Midbrain (tissue), 1 donor: ENCODE results near the gene ELFN2.

Experiments
- DNase-seq: peaks from one replicate; lab custom pipeline; 2025; lab: John Stamatoyannopoulos, UW

Gene ELFN2

DNA sequence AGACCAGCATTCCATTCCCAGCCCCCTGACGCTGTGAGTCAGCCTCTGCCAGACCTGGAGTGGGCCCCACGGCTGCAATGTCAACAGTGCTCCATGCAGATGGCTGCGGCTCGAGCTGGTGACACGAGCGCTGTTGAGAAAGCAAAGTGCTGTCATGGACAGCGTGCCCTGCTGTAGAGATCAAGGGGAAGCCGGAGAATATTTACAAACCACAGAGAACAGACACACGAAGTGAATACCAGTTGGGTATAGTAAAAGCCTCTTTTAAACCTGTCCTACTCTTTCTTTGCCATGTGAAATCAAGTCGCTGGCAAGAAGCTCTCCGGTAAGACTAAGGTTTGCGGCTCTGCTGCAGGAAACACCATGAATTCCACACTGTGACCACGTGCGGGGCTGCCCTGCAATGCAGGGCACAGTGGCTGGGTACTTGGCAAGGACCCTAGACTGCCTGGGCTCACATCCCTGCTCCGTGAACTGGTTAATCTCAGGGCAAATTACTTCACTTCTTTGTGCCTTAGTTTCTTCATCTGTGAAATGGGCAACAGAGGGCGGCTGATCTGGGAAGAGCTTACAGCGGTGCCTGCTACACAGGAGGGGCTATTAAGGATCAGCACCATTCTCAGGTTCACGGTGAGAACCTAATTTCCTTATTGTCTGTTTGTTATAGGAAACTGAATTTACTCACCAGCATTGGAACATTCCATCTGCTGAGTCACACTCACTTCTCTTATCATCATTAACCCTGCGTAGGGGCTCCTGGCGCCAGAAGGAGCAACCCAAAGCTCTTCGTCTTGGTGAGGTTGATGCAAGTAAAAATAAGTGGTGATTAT is 27.8 kb upstream of the ELFN2 start:
- DNase-seq, result no peak

DNA sequence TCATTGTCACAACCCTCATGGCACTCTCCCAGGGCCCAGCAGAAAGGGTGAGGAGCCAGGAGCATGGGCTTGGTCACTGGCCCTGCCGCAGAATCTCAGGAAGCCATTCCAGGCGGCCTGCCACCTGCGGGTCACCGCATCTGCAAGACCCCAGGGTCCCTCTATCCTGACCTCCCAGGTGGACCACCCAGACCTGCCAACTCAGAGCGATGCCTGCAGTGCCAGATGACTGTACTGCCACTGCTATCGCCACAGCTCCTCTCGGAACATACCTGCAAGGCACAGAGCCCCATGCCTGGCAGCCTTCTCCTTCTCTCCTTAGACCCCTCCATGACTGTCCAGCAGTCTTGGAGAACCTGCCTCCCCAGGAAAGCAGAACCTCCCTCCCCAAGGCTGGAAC is 26.4 kb upstream of the ELFN2 start:
- DNase-seq, result no peak

DNA sequence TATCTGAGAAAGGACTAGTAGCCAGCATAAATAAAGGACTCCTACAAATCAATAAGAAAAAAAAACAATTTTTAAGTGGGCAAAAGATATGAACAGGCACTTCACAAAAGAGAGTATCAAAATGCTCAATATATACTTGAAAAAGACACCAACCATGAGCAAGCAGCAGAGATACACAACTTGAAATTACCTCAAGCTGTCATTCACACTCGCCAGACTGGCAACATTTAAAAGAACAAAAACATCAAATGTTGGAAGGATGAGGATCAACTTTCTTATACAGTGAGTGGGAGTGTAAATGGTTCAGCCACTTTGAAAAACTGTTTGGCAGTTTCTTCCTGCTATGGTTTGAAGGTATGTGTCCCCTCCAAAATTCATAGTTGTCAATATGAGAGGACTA is 23.9 kb upstream of the ELFN2 start:
- no peak for DNase-seq

DNA sequence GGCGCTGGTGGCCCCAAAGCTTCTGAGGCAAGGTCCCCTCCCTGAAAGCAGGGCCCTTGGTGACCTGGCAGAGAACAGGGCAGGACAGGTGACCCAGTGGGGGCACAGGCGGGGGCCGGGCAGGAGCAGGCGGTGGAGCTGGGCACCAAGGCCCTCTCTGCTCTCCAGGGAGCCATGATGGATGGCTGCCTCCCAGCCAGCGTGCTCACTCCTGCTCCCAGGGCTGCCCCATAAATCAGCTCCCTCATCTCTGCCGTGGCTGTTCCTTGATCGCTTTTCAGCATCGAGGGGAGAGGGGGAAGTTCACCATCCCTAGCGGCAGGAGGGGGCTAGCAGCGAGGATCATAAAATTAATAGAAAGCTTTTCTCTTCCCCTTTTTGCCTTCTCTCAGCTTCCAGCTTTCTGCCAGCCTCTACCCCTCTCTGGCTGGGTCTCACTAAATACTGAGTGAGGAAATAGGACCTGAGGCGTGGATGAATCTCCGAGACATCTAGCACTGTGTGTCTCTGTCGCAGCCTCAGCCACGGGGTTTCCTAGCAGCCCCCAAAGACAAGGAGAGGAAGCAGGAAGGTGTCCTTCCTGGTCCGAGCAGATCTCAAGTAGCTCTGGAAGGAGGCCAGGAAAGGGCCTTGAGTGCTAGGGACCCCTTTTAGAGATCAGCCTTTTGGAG is 22.2 kb upstream of the ELFN2 start:
- DNase-seq, result no peak

DNA sequence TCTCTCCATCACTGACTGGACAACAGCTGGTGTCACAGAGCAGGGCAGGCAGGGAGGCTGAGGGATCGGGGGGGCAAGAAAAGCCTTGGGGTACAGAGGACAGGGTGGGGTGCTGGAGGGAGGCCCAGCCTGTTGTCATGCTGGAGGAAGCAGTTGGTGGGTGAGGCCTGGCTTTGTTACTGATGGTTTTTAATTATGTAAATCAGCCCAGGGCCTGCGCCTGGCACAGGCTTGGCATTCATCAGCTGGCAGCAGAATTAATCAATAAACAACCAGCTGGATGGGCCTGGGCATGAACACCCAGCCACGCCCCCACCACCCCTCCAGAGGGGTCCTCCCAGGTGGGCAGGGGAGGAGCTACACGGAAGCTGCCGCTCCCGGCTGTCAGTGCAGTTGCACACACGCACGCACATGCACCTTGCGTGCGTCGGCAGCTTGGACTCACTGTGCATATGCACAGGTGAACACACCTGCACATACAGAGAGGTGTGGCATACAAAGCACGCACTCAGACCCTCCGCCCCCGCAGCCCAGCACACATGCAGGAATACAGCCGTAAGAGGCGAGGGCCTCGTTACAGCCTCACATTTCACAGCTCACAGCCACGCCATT is 21.3 kb upstream of the ELFN2 start:
- DNase-seq, result no peak

DNA sequence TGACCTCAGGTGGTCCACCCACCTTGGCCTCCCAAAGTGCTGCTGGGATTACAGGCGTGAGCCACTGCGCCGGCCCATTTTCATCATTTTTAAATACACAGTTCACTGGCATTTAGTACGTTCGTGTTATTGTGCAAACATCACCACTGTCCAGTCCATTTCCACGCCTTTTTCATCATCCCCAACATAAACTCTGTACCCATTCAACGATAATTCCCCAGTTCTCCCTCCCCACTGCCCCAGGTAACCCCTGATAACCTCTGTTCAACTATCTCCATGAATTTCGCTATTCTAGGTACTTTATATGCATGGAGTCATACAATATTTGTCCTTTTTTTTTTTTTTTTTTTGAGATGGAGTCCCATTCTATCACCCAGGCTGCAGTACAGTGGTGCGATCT is 18.2 kb upstream of the ELFN2 start:
- DNase-seq, result no peak

DNA sequence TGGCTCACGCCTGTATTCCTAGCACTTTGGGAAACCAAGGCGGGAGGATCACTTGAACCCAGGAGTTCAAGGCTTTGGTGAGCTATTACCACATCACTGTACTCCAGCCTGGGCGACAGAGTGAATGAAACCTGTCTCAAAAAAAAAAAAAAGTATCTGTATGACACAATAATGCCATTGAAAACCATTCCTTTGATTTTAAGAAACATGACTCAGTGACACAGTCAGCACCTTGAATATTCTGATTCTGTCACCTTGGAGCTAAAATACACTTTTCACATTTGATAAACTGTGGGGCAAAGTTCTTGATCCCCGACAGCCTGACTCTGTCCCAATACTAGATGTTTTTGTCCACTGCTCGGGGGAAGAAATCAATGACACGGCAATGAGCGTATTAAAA is 16.7 kb upstream of the ELFN2 start:
- no peak for DNase-seq

DNA sequence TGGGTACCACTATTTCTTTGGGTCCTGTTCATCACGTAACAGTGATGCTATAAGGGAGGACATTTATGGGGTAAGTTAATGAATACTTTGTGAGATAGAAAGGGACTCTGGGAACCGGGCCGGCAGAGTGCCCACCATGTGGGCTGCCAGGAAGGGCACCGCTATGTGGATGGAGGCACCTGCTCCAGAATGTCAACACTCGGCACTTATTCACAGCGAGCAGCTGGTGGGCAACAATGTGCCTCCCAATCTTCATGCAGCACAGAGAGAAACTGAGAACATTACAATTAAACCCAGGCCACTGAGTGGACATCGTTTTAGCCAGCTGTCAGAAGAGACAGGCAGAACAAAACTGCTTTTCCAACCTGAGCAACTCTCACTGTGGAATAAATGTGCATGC is 15.8 kb upstream of the ELFN2 start:
- DNase-seq, result no peak

DNA sequence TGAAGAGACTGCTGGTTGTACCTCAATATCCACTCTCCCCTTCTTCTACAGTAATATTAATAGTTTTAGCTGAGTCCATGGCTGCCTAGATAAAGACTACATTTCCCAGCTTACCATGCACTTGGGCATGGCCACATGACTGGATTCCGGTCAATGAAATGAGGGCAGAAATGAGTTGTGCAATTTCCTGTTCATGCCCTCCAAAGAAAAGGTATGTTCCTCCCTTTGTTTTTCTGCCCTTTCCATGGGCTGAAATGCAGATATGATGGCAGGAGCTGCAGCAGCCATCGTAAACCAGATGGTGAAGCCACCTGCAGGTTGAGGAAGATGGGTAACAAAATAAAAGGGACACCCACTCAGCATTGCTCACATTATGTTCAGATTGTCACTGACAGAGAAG is 15.3 kb upstream of the ELFN2 start:
- no peak for DNase-seq

DNA sequence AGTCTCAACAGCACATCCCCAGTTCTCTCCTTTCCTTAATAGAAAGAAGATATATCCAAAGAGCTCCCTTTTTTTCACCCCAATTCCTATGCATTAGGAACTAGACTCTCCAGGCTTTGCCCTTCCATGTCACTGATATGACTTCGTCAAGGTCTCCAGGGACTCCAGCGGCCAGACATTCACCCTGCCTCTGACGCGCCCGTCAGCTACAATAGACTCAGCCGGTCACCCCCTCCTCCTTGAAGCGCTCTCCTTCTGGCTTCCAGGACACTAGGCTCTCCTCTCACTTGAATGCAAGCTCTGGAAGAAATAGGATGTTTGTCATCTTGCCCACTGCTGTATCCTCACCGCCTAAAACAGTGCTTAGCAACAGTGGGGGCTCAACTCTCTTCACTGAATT is 14.9 kb upstream of the ELFN2 start:
- DNase-seq, result no peak

DNA sequence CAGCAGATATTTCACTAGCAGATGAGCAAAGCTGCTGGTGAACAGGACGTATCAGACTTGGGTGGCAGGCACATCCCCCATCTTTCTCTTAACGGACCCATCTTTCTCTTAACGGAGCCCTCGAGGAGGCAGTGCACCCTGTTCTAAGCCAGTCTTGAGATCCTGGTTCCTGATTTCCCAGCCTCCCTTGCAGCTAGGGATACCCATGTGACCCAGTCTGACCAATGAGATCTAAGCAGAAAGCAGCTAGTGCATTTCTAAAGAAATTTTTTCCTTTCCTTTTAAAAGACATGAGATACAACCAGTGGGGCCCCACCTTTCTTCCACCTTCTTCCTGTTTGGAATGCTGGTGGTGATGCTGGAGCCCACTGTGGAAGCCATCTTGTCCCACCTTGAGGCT is 13.6 kb upstream of the ELFN2 start:
- DNase-seq, result no peak

DNA sequence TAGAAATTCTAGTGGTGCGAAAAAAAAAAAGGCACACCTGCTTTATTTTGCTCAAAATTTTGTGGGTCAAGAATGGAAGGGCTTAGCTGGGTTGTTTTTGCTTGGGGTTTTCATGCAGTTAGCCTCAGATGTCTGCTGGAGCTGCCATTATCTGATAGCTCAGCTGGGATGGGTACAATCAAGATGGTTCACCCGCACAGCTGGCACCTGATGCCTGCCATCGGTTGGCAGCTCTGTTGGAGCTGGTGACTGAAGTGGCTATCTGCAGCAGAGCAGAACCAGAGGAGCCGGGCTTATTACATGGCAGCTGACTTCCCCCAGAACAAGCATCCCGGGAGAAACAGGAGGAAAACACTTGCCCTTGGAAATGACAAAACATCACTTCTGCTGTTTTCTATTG is 12.1 kb upstream of the ELFN2 start:
- no peak for DNase-seq

DNA sequence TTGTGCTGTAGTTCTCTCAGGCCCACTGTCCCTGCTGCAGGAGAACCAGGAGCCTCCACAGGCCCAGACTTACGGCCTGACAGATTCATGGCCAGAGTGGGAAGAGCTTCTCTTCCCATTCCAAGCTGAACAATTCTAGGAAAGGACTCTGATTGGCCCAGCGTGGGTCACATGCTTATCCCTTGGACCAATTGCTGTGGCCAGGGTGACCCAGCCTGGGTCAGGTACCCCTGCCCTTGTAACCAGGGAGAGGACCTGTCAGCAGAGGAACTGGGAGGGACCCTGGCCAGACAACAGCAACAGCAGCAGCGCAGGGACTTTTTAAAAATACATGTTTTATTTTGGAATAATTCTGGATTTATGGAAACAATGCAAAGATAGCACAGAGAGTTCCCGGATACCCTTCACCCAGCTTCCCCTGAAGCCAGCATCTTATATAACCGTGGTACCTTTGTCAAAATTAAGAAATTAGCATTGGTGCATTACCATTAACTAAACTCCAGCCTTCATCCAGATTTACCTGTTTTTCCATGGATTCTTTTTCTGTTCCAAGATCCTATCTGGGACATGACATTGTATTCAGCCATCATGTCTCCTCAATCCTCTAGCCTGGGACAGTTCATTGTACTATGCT is 8.8 kb upstream of the ELFN2 start:
- DNase-seq, result no peak

DNA sequence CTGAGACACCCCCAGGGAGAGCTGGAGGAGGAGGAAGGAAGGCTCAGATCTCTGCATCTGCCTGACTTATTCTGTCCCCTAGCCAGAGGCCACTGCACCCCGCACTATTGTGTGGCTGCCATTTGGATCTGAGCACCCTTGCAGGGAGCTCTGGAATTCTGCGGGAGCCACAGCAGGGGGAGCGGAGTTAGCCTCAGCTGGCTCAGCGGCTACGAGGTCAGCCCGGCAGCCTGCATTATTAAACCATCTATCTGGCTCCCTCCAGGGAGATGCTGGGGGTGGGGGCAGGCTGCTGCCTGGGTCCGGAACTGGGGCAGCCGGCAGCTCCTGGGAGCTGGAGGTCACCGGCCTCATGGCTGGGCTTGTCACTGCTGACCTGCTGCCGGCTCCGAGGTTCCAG is 6.5 kb upstream of the ELFN2 start:
- no peak for DNase-seq

DNA sequence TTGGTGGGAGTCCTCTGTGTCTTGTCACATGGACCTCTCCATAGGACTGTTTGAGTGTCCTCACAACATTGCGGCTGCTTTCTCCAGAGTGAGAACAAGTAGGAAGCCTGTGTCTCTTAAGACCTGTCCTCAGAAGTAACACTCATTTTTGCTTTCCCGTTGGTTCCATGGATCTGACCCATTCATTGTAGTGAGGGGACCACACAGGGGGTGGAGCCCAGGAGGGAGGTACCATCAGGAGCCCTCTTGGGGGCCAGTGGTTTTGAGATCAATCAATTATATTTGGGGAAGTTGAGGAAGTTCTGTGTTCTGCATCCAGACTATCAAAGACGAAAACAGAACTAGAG is 5.4 kb upstream of the ELFN2 start:
- no peak for DNase-seq

DNA sequence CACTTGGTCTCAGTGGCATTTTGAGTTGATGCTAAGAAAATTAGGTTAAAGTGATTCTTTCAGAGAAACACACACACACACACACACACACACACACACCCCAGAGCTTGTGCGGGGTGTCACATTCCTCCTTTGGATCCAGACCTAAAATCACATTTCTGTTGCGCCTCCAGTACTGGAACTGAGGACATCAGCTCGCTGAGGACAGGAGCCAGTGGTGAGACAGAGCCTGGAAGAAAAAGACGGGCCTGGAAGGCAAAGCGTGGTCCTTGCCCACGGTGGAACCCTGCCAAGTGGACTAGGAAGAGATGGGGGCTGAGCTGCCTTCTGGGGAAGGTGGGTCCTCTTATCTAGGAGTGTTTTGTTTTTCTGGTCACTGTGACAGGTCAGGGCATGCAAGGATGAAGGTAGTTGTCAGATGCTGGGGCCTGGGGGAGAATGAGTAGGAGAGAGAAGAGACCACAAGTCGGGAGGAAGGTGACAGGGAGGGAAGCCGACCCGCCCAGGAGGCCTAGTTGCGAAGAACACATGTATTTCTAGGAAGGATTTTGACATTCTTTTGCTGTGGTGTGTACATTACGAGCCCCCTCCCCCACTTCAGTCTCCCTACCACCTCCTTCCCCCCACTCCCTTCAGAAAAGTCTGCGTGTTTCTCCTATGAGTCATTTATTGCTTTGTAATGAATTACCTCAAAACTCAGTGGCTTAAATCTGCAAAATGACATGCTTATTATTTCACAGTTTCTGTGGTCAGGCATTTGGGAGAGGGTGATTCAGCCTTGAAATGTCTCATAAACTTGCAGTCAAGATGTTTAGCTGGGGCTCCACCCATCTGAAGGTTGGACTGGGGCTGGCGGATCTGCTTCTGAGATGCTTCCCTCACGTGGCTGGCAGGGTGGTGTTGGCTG is 4.8 kb upstream of the ELFN2 start:
- DNase-seq, result no peak

DNA sequence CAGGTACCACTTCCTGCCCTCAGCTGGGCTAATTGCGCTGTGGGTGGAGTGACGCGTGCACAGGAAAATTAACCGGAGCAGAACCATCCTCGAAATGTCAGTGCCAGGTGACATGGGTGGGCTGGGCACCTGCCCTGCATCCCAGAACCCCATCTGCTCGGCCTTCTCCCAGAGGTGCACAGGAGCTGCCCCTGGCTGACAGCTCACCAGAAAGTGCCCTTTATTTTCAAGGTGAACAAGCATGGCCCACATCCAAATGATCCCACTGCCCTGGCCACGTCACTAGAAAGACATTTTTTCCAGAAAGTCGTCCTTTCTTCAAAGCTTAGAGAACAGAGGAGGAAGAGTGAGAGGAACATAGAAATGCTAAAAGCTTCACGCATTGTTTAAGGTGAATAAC is 4.1 kb upstream of the ELFN2 start:
- DNase-seq, result no peak

DNA sequence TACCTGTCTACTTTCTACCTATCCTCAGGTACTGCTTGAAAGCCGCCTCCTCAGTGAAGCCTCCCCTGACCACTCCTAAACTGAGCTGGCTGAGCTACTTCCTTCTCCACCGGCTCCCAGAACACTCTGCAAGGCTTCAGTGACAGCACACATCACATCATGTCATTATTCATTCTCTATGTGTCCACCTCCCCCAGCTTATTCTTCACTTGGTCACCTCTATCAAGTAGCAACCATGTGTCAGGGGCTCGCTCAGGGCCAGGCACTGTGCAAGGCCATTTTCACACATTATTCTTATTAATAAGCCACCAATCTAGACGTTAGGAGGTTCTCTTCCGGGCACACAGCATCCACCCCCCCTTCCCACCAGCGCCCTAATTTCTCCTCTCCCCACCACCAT is 3.7 kb upstream of the ELFN2 start:
- DNase-seq, result no peak

DNA sequence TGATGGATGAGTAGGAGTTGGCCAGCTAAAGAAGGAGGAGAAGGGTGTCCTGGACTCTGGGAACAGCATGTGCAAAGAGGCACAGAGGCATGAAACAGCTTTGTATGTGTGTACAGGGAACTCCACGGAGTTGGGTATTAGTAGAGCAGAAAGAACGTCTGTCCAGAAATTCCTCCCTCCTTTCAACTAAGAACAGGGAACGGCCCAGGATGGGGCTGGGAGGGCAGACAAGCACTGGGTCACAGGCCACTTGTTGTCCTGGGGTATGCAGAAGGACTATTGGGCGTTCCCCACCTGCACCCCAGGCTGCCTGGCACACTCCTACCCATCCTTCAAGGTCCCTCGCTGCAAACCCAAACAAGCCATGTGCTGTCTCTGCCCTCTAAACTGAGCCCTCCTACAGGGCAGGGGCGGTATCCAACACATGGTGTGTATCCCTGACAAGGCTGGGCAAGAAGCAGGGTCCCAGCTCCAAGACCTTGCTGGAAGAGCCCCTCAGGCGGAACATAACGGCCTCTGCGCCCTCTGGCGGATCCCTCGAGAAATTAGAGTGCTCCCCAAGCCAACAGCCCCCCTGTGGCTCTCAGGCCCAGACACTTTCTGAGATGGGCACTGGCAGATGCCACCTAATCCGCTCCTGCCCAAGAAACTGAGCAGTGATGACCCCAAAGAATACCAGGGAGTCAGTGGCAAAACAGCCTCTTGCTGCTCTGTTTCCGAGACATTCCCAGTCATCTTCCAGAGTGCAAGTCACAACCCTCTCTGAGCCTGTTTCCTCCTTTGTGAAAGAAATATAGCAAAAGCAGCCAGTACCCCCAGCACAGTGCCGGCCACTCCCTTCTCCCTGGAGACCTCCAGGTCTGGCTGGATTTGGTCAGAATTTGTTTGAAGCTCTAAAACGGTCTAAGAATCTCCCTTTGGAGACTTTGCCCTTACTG is 1.6 kb upstream of the ELFN2 start:
- DNase-seq, result no peak

DNA sequence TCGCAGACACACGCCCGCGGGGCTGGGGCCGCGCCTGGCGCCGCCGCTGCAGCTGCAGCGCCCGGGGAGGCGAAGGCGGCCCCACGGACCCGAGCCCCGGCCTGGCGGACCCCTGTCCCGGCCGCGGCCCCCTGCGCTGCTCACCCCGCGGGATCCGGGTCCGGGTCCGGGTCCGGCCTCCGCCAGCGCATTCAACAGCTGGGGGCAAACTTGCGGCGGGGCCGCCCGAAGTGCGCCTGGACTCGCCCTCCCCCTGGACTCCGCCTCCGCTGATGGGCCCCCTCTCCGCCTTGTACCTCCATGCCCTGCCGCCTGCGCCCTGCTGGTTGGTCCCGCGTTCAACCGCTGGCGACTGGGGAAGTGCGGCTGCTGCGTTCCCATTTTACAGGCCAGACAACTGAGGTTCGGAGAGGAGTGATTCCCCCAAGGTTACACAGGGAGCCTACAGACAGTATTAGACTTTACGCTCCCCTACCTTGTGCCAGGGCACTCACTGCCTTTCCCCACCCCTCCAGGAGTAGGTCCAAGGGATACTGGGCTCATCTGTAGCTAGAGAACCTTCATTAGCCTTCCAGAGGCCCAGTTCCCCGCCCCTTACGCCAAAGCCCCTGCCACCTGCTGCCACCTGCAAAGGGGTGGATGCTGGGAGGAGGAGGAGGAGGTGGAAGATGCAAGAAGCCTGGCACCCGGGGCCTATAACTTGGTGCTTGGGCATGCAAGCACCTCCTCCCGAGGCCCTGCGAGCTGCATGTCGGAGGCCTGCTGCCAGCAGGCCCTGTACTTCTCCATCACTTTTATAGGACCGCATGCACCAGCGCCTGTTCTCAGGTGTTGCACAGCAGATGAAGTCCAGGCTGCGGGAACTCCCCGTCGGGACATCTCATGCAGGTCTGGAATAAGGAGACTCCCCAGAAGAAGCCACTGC is 694 bp upstream of the ELFN2 start:
- no peak for DNase-seq
